SK-N-SH treated with all-trans-retinoic acid at 6 μM for 48 hours (cell line): Measurements from ENCODE around the gene EGFLAM.

Experiments
- GLIS3 ChIP-seq: fragments of 250-450 bp; sonication (Bioruptor Pico); IDR thresholded peaks from 2 replicates; pipeline ENCODE4 v1.5.0; 2020; ENCODE audit warnings: mild to moderate bottlenecking, moderate library complexity
- PATZ1 ChIP-seq: fragments of 250-450 bp; sonication (Bioruptor Pico); IDR thresholded peaks from 2 replicates; pipeline ENCODE4 v1.8.0; 2020; ENCODE audit warnings: mild to moderate bottlenecking, moderate library complexity, borderline replicate concordance
- POU6F1 ChIP-seq: fragments of 250-450 bp; sonication (Bioruptor Pico); IDR thresholded peaks from 2 replicates; pipeline ENCODE4 v1.8.0; 2021; ENCODE audit warnings: low read depth, mild to moderate bottlenecking, moderate library complexity, borderline replicate concordance
- TSHZ2 ChIP-seq: fragments of 250-450 bp; sonication (Bioruptor Pico); IDR thresholded peaks from 2 replicates; pipeline ENCODE4 v1.5.0; 2020; ENCODE audit warnings: mild to moderate bottlenecking, moderate library complexity
- ZFP30 ChIP-seq: fragments of 450-650 bp; formaldehyde crosslinking; IDR thresholded peaks from 2 replicates; pipeline ENCODE4 v1.5.0; 2022; ENCODE audit warnings: mild to moderate bottlenecking, moderate library complexity

- TF ChIP-seq POU6F1 (no peak), TSHZ2 (no peak), PATZ1 (no peak), GLIS3 (CRISPR knock-in tag) (no peak), ZFP30 (CRISPR knock-in tag) (no peak)
These were observed 39.7 kb downstream of the EGFLAM start for GRCh38 chr5:38297830-38298608.
